GM19099 (cell line): Measurements from ENCODE around the gene CPED1.

Experiments
- POLR2A ChIP-seq: IDR thresholded peaks from 3 replicates; pipeline ENCODE4 v1.6.1; 2011; ENCODE audit warnings: low read depth; ENCODE audit not compliant: insufficient read length; ENCODE audit errors: extremely low read depth

CPED1 gene

DNA sequence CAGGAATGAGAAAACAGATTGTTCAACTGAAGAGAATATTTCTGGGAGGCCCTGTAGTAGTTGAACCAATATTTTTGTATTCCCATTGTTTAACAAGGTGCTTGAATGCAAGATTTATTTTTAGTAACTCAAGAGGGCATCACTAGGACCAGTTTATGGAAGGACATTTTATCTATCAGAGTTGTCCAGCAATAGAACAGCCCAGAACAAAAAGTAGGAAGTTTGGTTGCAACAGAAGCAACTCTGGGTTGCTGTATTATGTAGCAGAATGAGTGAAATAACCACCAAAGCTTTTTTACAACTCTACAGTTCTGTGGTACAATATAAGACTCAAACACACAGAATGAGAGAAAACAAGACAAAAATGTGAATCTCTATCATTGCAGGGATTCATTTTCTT is 34.7 kb downstream of the CPED1 start:
- no peak for TF ChIP-seq POLR2A

DNA sequence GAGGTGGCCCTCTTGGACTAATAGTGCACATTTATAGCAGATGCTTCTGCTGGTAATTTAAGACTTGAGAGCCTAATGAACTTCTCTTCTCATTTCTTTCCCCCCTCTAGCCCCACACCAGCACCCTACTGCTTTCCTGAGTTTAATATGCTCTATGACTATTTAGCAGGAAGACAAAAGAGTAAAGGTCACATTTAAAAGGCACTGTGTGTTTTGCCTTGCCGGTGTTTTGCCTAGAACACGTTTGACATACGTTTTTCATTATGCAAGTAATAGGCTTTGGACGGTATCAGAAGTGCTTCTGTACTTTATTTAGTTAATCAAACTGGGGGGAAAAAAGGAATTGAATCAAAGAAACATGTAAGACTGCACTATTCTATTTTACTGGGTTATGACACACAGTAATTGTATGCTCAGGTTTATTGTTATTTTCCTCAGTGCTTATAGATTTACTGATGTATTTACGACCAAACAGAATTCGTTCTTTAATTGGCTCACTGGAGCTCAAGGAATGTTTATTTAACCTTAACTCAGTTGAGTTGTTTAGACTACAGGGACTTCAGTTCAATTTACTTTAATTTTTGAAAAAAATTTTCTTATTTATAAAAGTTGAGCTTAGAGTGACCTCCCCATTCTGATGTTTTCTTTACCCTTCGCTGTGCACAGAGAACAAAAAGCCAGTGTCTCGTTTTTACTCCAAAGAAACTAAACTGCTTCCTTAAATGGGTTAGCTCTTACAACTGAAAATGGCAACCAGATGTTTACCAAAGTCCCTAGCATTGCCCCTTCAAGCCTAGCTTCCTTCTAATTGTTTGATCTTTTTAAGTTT is 35.4 kb downstream of the CPED1 start:
- TF ChIP-seq POLR2A: no peak

DNA sequence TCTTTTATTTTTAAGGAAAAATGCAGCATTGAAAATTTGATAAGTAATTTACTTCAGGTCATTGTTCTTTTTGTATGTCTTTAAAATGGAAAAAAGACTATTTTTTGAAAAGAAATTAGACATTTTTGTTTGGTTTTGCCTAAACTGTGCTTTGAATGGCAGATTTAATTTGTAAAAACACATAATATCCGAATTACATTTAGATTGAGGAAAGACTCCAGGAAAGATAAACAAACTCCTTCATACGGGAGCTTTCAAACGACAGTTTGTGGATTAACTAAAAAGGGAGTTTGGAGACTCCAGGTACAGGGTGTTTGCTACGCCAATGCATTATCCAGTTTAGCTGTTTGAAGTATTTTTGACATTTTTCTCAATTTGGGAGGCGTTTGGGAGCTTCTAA is 36.1 kb downstream of the CPED1 start:
- no peak for TF ChIP-seq POLR2A

DNA sequence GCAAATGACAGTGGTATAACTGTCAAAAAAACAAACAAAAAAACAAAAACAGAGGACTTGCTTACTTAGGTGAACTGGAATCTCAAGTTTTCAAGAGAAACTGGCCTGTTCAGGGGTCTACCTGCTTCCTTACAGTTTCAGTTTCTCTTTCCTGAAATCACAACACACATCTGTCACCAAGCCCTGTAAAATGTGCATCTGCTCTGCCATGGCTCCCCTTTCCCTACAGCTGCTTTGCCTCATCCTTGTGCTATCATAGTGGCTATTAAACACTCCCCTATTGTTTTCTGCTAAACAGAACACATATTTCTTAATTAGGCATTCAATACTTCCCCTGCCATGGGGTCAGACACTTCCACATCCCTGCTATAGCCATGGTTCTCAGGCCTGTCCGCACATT is 37.6 kb downstream of the CPED1 start:
- TF ChIP-seq POLR2A: no peak

DNA sequence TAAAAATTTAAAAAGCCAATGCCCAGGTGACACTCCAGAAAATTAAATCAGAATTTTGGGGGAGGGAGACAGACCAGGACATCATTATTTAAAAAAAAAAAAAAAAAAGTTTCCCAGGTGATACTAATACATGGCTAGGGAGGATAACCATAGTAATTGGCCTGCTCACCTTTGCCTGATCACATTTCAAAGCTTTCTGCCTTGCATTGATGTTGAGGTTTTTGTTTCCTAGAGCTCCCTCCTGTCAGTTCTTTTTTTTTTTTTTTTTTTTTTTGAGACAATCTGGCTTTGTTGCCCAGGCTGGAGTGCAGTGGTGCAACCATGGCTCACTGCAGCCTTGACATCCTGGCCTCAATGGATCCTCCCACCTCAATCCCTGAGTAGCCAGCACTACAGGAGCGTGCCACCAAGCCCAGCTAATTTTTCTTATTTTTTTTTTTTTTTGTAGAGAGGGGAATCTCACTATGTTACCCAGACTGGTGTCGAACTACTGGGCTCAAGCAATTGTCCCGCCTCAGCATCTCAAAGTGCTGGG is 38.1 kb downstream of the CPED1 start:
- TF ChIP-seq POLR2A: no peak

- TF ChIP-seq POLR2A: no peak
These were observed 39.5 kb downstream of the CPED1 start for GRCh38 chr7:121027761-121028669.

DNA sequence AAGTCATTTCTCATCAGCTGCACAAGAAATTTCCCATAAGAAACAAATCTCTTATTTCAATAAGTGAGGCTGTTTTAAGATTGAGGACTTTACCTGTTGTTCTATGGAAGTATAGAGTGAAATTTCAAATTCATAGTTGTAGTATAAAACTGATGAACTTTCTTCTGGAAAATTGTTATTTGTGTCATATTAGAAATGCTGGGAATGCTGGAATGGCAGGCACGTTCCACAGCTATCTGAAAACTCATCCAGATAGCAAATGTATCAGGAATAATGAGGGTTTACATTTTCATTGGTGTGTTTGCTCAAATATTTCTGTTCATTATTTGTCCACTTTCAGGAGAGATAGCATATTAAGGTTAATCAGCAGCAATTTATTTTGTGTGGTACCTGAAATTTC is 40.8 kb downstream of the CPED1 start:
- no peak for TF ChIP-seq POLR2A

GRCh38 chr7:121030308-121030707 is 41.8 kb downstream of the CPED1 start:
- no peak for TF ChIP-seq POLR2A

DNA sequence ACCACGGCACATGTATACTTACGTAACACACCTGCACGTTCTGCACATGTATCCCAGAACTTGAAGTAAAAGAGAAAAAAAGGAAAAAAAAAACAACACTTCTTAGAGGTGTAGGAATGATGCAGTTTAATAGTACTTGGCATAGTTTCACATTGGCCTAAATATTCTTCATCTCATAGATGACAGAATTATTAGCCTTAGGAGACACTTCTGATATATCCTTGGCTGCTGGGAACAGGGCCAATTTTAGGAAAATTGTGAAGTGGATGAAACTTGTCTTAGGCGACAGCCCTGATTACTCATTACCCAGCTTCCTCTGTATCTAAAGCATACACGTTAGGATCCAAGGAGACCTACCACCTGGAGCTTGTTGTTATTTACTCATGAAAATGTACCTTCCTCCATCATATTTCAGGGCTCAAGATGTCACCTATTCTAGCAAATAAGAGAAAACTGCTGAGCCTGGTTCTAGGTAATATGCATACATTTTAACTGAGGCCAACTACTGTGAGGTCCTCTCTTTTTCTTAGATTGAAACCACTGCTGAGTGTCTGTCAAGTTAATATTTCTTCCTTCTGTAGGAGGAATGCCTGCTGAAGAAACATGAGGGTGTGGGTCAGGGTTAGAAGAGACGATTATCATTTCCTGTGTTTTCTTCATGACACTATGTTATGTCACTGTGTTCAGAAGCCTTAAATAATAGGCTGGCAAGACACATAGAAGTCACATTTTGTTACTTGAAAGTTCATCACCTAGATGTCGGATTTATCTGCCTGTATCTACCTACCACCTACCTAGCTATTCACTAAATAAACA is 44.3 kb downstream of the CPED1 start:
- no peak for TF ChIP-seq POLR2A

GRCh38 chr7:121034929-121035328 is 46.4 kb downstream of the CPED1 start:
- no peak for TF ChIP-seq POLR2A

DNA sequence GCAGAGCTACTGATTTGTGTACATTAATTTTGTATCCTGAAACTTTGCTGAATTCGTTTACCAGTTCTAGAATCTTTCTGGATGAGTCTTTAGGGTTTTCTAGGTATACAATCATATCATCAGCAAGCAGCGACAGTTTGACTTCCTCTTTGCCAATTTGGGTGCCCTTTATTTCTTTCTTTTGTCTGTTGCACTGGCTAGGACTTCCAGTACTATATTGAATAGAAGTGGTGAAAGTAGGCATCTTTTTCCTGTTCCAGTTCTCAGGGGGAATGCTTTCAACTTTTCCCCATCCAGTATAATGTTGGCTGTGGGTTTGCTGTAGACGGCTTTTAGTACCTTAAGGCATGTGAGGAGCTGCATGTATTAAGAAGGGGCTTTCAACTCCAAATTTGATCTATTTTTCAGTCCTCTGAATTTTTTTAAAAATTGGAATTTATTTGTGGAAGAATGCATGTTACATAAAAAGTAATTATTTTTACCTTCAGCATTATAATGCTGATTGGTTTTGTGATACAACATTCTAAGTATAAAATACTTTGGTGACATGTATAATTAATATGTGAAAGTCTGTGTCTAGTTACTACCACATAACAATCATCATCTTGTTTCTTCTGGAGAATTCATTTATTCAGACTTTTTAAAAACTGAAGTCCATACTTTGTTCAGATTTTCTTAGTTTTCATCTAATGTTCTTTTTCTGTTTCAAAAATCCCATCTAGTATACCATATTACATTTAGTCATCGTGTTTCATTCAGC is 49.6 kb downstream of the CPED1 start:
- no peak for TF ChIP-seq POLR2A

DNA sequence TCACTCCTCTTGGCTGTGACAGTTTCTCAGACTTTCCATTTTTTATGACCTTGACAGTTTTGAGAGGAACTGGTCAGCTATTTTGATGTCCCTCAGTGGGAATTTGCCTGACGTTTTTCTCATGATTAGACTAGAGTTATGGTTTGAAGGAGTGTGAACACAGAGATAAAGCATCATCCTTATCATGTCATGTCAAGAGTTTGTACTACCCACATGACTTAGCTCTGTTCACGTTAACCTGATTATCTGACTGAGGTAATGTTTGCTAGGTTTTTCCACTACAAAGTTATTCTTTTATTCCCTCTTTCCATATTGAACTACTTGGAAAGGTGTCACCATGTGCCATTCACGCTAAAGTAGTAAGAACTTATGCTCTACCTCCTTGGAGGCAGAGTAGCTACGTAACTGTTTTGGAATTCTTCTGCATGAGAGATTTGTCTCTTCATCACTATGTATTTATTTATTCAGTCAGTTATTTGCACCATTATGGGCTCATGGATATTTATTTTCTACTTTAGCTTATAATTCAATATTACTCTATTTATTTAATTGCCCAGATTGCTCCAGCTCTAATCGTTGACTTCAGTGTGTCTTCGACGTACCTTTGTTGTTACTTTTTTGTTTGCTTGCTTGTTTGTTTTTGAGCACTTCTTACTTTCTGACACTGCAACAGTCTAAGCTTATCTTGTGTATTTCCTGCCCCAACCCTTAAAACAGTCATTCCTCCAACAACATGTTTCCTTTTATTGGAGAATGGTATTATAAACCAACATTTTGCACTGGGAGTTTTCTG is 50.4 kb downstream of the CPED1 start:
- TF ChIP-seq POLR2A: no peak

GRCh38 chr7:121039510-121039822 is 51.0 kb downstream of the CPED1 start:
- TF ChIP-seq POLR2A: no peak

DNA sequence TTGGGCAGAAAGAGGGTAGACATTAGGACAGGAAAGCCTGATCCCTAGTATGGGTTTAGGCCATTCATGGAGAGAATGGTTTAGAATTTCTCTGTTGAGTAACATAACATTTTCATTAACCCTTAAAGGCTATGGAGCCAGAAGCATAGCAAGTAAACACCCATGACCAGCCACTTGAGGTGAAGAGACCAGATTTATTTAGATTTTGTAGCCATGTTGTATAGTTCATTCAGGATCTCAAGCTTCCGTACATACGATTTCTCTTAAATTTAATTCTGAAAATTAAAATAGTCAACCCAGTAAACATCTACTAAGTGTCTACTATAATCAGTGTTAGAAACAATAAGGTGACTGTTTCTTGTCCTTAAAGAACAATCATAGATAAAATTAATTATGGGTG is 51.5 kb downstream of the CPED1 start:
- no peak for TF ChIP-seq POLR2A

DNA sequence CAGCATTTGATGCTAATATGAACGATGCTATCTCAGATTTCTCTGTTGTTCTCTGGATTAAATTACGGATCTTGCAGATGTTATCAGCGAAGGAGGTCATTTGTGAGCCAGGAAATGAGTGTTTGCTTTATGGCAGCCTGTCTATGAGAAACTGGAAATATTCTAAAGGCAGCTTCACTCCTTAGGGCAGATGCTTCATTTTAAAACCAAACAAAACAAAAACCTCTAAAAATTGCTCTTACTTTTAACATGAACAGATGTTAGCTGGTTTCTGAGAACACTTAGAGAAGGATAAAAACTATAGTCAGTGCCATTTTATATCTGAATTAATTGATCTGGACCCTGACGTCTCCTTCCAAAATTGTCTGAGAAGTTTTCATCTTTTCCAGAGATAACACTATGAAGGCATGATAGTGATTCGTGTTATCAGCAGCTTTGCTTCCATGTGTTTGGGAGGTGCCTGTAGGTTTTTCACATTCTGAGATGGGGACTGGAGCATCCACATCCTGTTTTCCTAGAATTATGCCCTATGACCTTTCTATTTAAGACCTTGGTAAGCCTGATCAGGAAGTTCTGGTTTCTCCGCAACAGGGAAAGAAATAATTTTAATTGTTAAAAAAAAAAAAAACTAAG is 53.1 kb downstream of the CPED1 start:
- no peak for TF ChIP-seq POLR2A
